ENCODE data around the gene CHI3L1. TPM values are rescaled to one million over a fixed set of nuclear protein-coding genes. Genes with fewer than 3 reads are reported as not detected.

CHI3L1 gene
- total and polyA plus RNA-seq, 2 donors (not counting 1 experiment from before 2014, with no cell fraction given) = 0.15 TPM; not detected in 1

DNA sequence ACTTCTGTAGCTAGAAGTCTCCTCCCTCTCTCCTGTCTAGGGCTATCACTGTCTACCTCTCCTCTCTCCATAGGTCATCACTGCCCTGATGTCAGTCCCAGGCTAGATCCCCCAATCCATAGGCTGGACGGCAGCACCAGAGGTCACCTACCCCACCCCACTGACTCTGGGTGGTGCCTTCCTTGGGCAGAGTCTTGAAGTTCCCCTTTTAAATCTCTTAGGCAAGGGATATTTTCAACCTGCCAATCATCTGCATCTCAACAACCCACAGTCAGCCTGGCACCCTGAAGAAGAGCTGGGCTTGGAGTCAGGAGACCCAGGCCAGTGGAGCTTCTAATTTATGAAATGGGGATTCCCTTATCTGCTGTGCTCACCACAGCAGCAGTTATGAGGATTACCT is 24.1 kb downstream of the CHI3L1 start:
- H3K9me3 Mint-ChIP-seq (ENCODE audit: insufficient read depth) = peaks cover 8% of the 10 kb centered on the region
- WGBS (ENCODE audit: insufficient coverage) = 30% methylated on average over 1 of the region's 1 CpG
- CTCF ChIA-PET = interaction anchor here (0.8 kb wide), 1 partner anchor 14 kb away, joined by 3 read pairs; no protein-coding TSS in a partner anchor
- intact Hi-C loops (cut with micrococcal nuclease) = no loop called here
- no peaks in the 10 kb centered on the region for H3K36me3 ChIP-seq (replicated peaks in 1 of 2; ENCODE audit: control extremely low read depth in 1 of 2, control insufficient read depth in 1 of 2, extremely low read depth in 1 of 2, insufficient read depth in 2 of 2, low read length in 1 of 2)
- no peak overlapping the region for H3K9ac ChIP-seq (ENCODE audit: low read length)
- H3K79me2 ChIP-seq (ENCODE audit: control insufficient read depth, insufficient read depth, low read length) = no peaks in the 10 kb centered on the region
- TF ChIP-seq EZH2 (IDR thresholded peaks at IDR 0.05; ENCODE audit: borderline replicate concordance, insufficient read depth, low read depth, low read length, poor library complexity, severe bottlenecking) = no peak
- no peak overlapping the region for H3K4me2 ChIP-seq (replicated peaks; ENCODE audit: low read depth, low read length, poor library complexity, severe bottlenecking)
- no peak overlapping the region for H3K4me3 ChIP-seq (ENCODE audit: control extremely low read depth in 1 of 5, extremely low read depth in 1 of 5, insufficient read depth in 1 of 5, low read depth in 2 of 5, low read length in 4 of 5)
- H3K27ac ChIP-seq (ENCODE audit: low read length in 2 of 2) = no peak overlapping the region
- no peak overlapping the region for H3K27ac Mint-ChIP-seq
- H4K20me1 ChIP-seq (ENCODE audit: control insufficient read depth, insufficient read depth, low read length, poor library complexity, severe bottlenecking) = no peaks in the 10 kb centered on the region
- H3K4me1 Mint-ChIP-seq = peaks cover 6% of the 10 kb centered on the region
- POLR2A ChIA-PET = no interaction called here
- no peaks in the 10 kb centered on the region for H3K4me1 ChIP-seq (ENCODE audit: control insufficient read depth in 2 of 2, insufficient read depth in 2 of 2, low read length in 2 of 2)
- ATAC-seq (ENCODE audit: low read depth) (no peak), DNase-seq (no peak)
- H2AFZ ChIP-seq (ENCODE audit: insufficient read depth, low read depth, low read length, poor library complexity, severe bottlenecking) = no peak overlapping the region
- H3K27me3 Mint-ChIP-seq = peaks cover 39% of the 10 kb centered on the region
- H3K4me3 Mint-ChIP-seq = no peak overlapping the region
- peaks cover 0 to 7% (median 3%) of the 10 kb centered on the region in 4 experiments for H3K27me3 ChIP-seq (replicated peaks in 1 of 4; ENCODE audit: control extremely low read depth in 1 of 4, control insufficient read depth in 3 of 4, insufficient read depth in 4 of 4, low read length in 3 of 4)
- peaks cover 0 to 4% (median 4%) of the 10 kb centered on the region in 3 donors for H3K9me3 ChIP-seq (ENCODE audit: control extremely low read depth in 1 of 3, control insufficient read depth in 2 of 3, insufficient read depth in 1 of 3, low read length in 2 of 3)

DNA sequence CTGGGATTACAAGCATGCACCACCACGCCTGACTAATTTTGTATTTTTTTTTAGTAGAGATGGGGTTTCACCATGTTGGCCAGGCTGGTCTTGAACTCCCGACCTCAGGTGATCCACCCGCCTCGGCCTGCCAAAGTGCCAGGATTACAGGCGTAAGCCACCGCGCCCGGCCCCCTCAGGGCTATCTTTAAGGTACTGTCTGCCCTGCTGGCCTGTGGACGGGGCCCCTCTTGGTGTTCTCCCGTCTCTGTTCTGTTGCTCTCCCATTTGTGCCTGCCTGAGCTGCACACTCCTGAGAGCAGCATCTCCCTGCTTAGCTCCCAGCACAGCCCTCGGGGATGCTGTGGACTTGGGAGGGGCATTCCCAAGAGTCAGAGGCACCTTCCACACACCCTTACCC is 24.8 kb downstream of the CHI3L1 start:
- no peak for ATAC-seq (ENCODE audit: low read depth)
- Histone ChIP-seq H3K9ac (ENCODE audit: low read length) (no peak overlapping the region), H3K27ac (ENCODE audit: low read length in 2 of 2) (no peak overlapping the region), H3K79me2 (ENCODE audit: control insufficient read depth, insufficient read depth, low read length) (no peaks in the 10 kb centered on the region), H3K4me2 (replicated peaks; ENCODE audit: low read depth, low read length, poor library complexity, severe bottlenecking) (no peak overlapping the region), H3K4me1 (ENCODE audit: control insufficient read depth in 2 of 2, insufficient read depth in 2 of 2, low read length in 2 of 2) (no peaks in the 10 kb centered on the region), H3K27me3 (replicated peaks in 1 of 4; ENCODE audit: control extremely low read depth in 1 of 4, control insufficient read depth in 3 of 4, insufficient read depth in 4 of 4, low read length in 3 of 4) (peaks cover 0 to 7% (median 3%) of the 10 kb centered on the region in 4 experiments), H3K4me3 (ENCODE audit: control extremely low read depth in 1 of 5, extremely low read depth in 1 of 5, insufficient read depth in 1 of 5, low read depth in 2 of 5, low read length in 4 of 5) (no peak overlapping the region), H3K36me3 (replicated peaks in 1 of 2; ENCODE audit: control extremely low read depth in 1 of 2, control insufficient read depth in 1 of 2, extremely low read depth in 1 of 2, insufficient read depth in 2 of 2, low read length in 1 of 2) (no peaks in the 10 kb centered on the region), H4K20me1 (ENCODE audit: control insufficient read depth, insufficient read depth, low read length, poor library complexity, severe bottlenecking) (no peaks in the 10 kb centered on the region), H2AFZ (ENCODE audit: insufficient read depth, low read depth, low read length, poor library complexity, severe bottlenecking) (no peak overlapping the region), H3K9me3 (ENCODE audit: control extremely low read depth in 1 of 3, control insufficient read depth in 2 of 3, insufficient read depth in 1 of 3, low read length in 2 of 3) (peaks cover 0 to 5% (median 4%) of the 10 kb centered on the region in 3 donors)
- Mint-ChIP-seq H3K4me3 (no peak overlapping the region), H3K27me3 (peaks cover 39% of the 10 kb centered on the region), H3K27ac (no peak overlapping the region), H3K4me1 (peaks cover 6% of the 10 kb centered on the region), H3K9me3 (ENCODE audit: insufficient read depth) (peaks cover 8% of the 10 kb centered on the region)
- WGBS (ENCODE audit: insufficient coverage) = 92% methylated on average over 9 of the region's 11 CpGs
- CTCF ChIA-PET = interaction anchor here (0.8 kb wide), 1 partner anchor 13 kb away, joined by 3 read pairs; no protein-coding TSS in a partner anchor
- no peak for DNase-seq
- intact Hi-C loops (cut with micrococcal nuclease) = no loop called here
- no peak for TF ChIP-seq EZH2 (IDR thresholded peaks at IDR 0.05; ENCODE audit: borderline replicate concordance, insufficient read depth, low read depth, low read length, poor library complexity, severe bottlenecking)
- TF ChIP-seq, protein P1, sequence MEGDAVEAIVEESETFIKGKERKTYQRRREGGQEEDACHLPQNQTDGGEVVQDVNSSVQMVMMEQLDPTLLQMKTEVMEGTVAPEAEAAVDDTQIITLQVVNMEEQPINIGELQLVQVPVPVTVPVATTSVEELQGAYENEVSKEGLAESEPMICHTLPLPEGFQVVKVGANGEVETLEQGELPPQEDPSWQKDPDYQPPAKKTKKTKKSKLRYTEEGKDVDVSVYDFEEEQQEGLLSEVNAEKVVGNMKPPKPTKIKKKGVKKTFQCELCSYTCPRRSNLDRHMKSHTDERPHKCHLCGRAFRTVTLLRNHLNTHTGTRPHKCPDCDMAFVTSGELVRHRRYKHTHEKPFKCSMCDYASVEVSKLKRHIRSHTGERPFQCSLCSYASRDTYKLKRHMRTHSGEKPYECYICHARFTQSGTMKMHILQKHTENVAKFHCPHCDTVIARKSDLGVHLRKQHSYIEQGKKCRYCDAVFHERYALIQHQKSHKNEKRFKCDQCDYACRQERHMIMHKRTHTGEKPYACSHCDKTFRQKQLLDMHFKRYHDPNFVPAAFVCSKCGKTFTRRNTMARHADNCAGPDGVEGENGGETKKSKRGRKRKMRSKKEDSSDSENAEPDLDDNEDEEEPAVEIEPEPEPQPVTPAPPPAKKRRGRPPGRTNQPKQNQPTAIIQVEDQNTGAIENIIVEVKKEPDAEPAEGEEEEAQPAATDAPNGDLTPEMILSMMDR (IDR thresholded peaks at IDR 0.05) = no peak
- POLR2A ChIA-PET = no interaction called here

Measured in B cell (primary cell).